ENCODE measurements around the gene PPIL1. TPM values are rescaled to one million over a fixed set of nuclear protein-coding genes. Genes with fewer than 3 reads are reported as not detected.
"Not testable (repeated sequence)": the region's sequence is repeated elsewhere in the genome, so short reads cannot be mapped to it uniquely, and the experiment has no call there.

The PPIL1 gene
- polyA plus RNA-seq, 1 donor from 2014 or later = 14.7 TPM

DNA sequence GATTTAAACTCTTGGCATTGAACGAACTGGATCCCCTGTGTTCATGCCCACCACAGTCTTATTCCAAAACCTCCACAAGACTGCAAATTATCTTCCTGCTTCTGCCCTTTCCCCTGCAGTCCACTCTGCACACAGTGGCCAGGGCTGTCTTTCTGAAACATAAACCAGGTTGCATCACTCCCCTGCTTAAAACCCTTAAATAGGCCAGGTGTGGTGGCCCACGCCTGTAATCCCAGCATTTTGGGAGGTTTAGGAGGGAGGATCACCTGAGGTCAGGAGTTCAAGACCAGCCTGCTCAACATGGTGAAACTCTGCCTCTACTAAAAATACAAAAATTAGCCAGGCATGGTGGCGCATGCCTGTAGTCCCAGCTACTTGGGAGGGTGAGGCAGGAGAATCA, 61.6 kb downstream of the PPIL1 start:
- not testable (repeated sequence) for H3K27me3 Mint-ChIP-seq, H3K4me3 Mint-ChIP-seq, H3K9me3 Mint-ChIP-seq, H3K4me1 Mint-ChIP-seq, H3K36me3 Mint-ChIP-seq
- H3K27ac Mint-ChIP-seq = peak overlapping the region in 1 of 3 donors; percentile 19

DNA sequence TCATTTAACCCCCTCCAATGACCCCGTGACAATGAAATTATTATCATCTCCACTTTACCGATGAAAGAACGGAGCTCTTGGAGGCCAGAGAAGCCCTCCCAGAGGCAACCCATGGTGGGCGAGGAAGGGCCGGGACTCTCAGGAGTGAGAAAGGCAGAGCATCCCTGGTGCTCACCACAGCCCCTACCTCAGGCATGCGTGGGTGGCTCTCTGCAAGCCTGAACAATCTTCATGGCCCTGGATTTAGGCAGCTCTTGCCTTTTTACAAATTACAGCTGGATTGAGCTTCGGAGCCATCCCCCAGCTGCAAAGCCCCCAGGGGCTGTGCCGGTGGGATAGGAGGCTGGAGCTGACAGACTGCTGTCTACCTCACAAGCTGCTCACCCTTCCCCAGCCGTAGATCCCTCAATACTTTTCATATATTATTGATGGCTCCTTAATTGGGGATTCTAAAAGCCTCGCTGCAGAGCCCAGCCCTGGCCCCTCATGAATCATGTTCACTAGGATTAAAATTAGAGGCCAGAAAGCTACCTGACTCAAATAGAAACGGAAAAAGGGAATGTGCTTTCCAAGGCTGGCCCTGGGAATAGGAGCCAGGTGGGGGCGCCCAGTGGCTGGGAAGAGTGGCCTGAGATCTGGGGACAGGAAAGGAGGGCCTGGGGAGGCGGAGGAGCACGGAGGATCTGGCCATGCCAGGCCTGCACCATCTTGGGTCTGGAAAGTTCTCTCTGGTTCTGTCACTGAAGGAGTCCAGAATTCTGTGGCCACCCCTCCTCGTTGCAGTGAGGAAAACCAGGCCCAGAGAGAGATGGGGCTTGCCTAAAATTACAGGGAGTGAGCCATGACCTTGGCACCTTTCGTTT, 64.4 kb downstream of the PPIL1 start:
- peaks cover 4% of the 10 kb centered on the region for H3K27me3 Mint-ChIP-seq
- no peaks in the 10 kb centered on the region for H3K9me3 Mint-ChIP-seq
- H3K27ac Mint-ChIP-seq = no peak overlapping the region
- H3K4me1 Mint-ChIP-seq = no peaks in the 10 kb centered on the region
- no peak overlapping the region for H3K4me3 Mint-ChIP-seq
- H3K36me3 Mint-ChIP-seq = peaks cover 3% of the 10 kb centered on the region

GRCh38 chr6:36809156-36809555, 65.4 kb downstream of the PPIL1 start:
- Mint-ChIP-seq H3K9me3 (no peaks in the 10 kb centered on the region), H3K27ac (no peak overlapping the region), H3K4me3 (no peak overlapping the region), H3K4me1 (no peaks in the 10 kb centered on the region), H3K27me3 (peaks cover 8% of the 10 kb centered on the region), H3K36me3 (peaks cover 3% of the 10 kb centered on the region)

- H3K9me3 Mint-ChIP-seq = no peaks in the 10 kb centered on the region
- H3K36me3 Mint-ChIP-seq = peaks cover 3% of the 10 kb centered on the region
- no peaks in the 10 kb centered on the region for H3K4me1 Mint-ChIP-seq
- H3K27me3 Mint-ChIP-seq = peaks cover 8% of the 10 kb centered on the region
- no peak overlapping the region for H3K4me3 Mint-ChIP-seq
- no peak overlapping the region for H3K27ac Mint-ChIP-seq
Observed at GRCh38 chr6:36808634-36809033, 66.0 kb downstream of the PPIL1 start.

- H3K27ac Mint-ChIP-seq = no peak overlapping the region
- H3K27me3 Mint-ChIP-seq = peaks cover 8% of the 10 kb centered on the region
- H3K36me3 Mint-ChIP-seq = peaks cover 3% of the 10 kb centered on the region
- H3K4me1 Mint-ChIP-seq = no peaks in the 10 kb centered on the region
- no peaks in the 10 kb centered on the region for H3K9me3 Mint-ChIP-seq
- H3K4me3 Mint-ChIP-seq = no peak overlapping the region
Observed at GRCh38 chr6:36807750-36808149, 66.9 kb downstream of the PPIL1 start.

DNA sequence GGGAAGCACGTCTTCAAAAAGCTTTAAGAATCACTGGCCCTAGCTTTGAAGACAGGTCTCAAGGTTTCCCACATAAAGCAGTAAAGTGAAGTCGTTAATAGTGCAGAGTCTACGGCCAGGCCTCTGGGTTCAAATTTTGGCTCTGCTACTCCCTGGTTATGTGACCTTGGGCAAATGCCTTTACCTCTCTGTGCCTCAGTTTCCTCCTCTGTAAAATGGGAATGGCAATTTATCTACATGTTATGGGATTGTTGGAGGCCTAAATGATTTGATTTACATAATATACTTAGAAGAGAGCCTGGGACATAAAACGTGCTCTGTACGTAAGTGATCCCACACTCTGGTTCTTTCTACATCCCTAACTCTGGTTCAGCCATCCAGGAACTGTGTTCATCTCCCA, 67.5 kb downstream of the PPIL1 start:
- Mint-ChIP-seq H3K9me3 (no peaks in the 10 kb centered on the region), H3K4me1 (no peaks in the 10 kb centered on the region), H3K36me3 (peaks cover 3% of the 10 kb centered on the region), H3K27ac (no peak overlapping the region), H3K4me3 (no peak overlapping the region), H3K27me3 (peaks cover 8% of the 10 kb centered on the region)

GRCh38 chr6:36805917-36806316, 68.7 kb downstream of the PPIL1 start:
- H3K4me1 Mint-ChIP-seq = no peaks in the 10 kb centered on the region
- no peak overlapping the region for H3K27ac Mint-ChIP-seq
- H3K27me3 Mint-ChIP-seq = peaks cover 8% of the 10 kb centered on the region
- H3K36me3 Mint-ChIP-seq = peaks cover 3% of the 10 kb centered on the region
- no peaks in the 10 kb centered on the region for H3K9me3 Mint-ChIP-seq
- H3K4me3 Mint-ChIP-seq = no peak overlapping the region

GRCh38 chr6:36805096-36805797, 69.4 kb downstream of the PPIL1 start:
- no peaks in the 10 kb centered on the region for H3K4me1 Mint-ChIP-seq
- H3K9me3 Mint-ChIP-seq = no peaks in the 10 kb centered on the region
- H3K27me3 Mint-ChIP-seq = peaks cover 8% of the 10 kb centered on the region
- peak overlapping the region in 1 of 3 donors; percentile 18 for H3K27ac Mint-ChIP-seq
- H3K4me3 Mint-ChIP-seq = peak overlapping the region in 1 of 4 donors; percentile 43
- H3K36me3 Mint-ChIP-seq = peaks cover 3% of the 10 kb centered on the region

Other genes starting within 250 kb of the PPIL1 start
- gene CDKN1A, start 196.1 kb downstream of the PPIL1 start, polyA plus RNA-seq = 81.1 TPM
- not detected for gene RAB44, start 177.0 kb downstream of the PPIL1 start, polyA plus RNA-seq
- gene CPNE5, start 35.4 kb downstream of the PPIL1 start, polyA plus RNA-seq = 280 TPM
- gene C6orf89, start 11.1 kb upstream of the PPIL1 start, polyA plus RNA-seq = 29.9 TPM
- gene PI16, start 79.9 kb upstream of the PPIL1 start, polyA plus RNA-seq = 2.3 TPM
- 69.5 TPM for gene MTCH1, start 111.4 kb upstream of the PPIL1 start, polyA plus RNA-seq
- 99.8 TPM for gene FGD2, start 130.9 kb upstream of the PPIL1 start, polyA plus RNA-seq

Measured in IgD-negative memory B cell (primary cell).